HL-60/S4 (cell line): ENCODE results near the gene TMEM82.

Source experiments
- in situ Hi-C: fragments of 300-500 bp; cut with MboI; formaldehyde crosslinking; loops from 2 replicates; pipeline ENCODE4 v1.14.3; 2022; ENCODE audit warnings: low sequenced_read_pairs

Gene TMEM82

DNA sequence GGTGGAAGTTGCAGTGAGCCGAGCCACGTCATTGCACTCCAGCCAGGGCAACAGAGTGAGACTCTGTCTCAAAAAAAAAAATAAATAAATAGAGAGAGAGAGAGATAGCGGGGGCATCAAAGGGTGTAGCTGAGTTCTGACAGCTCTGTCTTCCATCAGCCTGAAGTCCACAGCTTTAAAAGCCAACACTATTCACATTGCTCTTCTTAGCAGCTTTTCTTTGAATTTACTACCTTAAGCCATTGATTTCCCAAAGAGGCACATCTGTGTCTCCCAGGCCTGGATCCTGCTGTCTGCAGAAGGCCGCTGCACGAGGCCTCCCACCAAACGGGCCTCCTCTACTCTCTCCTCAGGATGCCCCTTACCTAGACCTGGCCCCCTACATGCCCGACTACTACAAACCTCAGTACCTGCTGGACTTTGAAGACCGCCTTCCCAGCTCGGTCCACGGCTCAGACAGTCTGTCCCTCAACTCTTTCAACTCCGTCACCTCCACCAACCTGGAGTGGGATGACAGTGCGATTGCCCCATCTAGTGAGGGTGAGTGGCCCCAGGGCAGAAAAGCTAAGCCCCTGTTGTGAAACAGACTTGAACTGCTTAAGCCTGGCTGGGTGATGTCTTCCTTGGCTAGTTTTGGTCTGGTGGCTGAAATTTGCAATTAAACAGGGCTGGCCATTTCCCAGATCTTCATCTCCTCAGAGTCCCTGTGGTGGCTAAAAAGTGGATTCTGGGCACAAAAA lies 22.7 kb upstream of the TMEM82 start:
- in situ Hi-C loops = no loop called here

- in situ Hi-C loops = no loop called here
These were observed 21.4 kb upstream of the TMEM82 start for GRCh38 chr1:15720861-15721260.

- in situ Hi-C loops = no loop called here
These were observed 19.9 kb upstream of the TMEM82 start for GRCh38 chr1:15722411-15722810.

- in situ Hi-C loops = no loop called here
These were observed 19.3 kb upstream of the TMEM82 start for GRCh38 chr1:15722836-15723532.

DNA sequence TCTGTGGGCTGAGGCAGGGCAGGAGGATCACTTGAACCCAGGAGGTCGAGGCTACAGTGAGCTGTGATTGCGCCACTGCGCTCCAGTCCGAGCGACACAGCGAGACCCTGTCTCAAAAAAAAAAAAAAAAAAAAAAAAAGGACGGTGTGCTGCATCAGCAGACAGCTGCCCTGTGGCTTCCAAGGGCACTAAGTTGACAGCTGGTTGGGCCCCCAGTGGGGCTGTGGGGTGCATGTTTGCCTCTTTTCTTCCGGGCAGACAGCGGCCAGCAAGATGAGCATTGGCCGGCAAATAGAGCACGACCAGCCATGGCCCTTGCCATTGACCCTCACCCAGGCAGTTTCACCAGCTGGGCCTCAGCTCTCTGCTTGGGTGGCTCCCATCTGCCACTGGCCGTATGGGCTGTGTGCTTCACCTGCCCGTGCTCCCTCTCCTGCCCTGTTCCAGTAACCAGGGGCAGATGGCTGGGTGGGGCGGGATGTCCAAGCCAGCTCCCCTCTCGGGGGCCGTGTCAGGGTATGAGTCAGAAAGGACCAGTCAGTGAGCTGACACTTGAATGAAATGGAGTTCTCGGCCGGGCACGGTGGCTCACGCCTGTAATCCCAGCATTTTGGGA lies 18.6 kb upstream of the TMEM82 start:
- in situ Hi-C loops = no loop called here

GRCh38 chr1:15724949-15725880 lies 17.1 kb upstream of the TMEM82 start:
- in situ Hi-C loops = no loop called here

- in situ Hi-C loops = no loop called here
These were observed 15.8 kb upstream of the TMEM82 start for GRCh38 chr1:15726508-15726907.

- in situ Hi-C loops = no loop called here
These were observed 15.3 kb upstream of the TMEM82 start for GRCh38 chr1:15727021-15727420.

DNA sequence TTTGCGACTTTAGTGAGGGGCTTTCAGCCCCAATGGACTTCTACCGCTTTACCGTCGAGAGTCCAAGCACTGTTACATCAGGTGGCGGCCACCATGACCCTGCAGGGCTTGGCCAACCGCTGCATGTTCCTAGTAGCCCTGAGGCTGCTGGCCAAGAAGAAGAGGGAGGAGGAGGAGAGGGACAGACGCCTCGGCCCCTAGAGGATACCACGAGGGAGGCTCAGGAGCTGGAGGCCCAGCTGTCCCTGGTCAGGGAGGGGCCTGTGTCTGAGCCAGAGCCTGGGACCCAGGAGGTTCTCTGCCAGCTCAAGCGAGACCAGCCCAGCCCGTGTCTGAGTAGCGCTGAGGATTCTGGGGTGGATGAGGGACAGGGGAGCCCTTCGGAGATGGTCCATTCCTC lies 14.9 kb upstream of the TMEM82 start:
- in situ Hi-C loops = no loop called here

- in situ Hi-C loops = no loop called here
These were observed 14.3 kb upstream of the TMEM82 start for GRCh38 chr1:15727866-15728534.

GRCh38 chr1:15728937-15729657 lies 13.2 kb upstream of the TMEM82 start:
- in situ Hi-C loops = no loop called here

GRCh38 chr1:15730423-15730822 lies 11.9 kb upstream of the TMEM82 start:
- in situ Hi-C loops = loop anchor here (10.0 kb wide), 1 partner anchor 136 kb away; no protein-coding TSS in a partner anchor

DNA sequence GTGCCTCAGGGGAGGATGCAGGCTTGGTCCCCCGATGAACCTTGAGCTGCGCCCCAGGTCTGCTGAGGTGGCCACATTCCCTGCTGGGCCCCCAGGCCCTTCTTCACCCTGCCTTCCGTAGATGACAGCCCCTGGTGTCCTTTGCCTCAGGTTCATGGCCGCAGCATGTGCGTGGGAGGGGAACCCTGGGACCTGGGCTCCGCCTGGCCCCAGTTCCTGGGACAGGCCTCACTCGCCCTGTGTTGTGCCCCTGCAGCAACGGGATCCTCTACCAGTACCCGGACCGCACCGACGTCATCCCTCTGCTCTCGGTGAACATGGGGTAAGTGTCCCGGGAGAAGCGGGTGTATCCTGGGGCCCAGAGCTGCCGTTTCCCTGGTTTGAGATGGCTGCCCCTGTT lies 11.4 kb upstream of the TMEM82 start:
- in situ Hi-C loops = loop anchor here (10.0 kb wide), 1 partner anchor 136 kb away; no protein-coding TSS in a partner anchor

DNA sequence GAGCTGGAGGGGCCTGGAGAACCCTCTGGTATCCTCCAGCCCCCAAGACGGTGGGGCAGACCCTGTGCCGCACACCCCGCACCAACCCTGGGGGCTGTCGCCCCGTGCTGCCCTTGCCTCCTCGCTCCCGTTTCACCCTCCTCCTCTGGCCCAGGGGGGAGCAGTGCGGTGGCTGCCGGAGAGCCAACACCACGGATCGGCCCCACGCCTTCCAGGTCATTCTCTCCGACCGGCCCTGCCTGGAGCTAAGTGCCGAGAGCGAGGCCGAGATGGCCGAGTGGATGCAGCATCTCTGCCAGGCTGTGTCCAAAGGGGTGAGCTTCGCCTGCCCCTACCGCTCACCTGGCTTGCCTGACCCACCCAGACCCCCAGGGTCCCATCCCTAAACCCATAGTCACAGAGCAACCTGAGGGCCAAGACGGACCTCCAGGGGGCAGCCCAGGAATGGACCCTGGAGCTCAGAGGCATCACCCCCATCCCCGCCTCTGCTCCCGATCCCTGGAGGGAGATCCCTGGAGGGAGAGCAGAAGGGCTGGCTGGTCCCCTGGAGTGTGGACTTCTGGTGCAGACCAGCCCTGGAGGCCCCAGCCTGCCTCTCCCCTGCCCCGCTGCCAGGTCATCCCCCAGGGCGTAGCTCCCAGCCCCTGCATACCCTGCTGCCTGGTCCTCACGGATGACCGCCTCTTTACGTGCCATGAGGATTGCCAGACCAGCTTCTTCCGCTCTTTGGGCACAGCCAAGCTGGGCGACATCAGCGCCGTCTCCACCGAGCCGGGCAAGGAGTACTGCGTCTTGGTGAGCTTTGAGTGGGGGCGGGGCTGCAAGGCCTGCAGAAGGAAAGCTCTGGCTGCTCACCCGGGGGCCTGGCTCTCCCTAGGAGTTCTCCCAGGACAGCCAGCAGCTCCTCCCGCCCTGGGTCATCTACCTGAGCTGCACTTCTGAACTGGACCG lies 10.3 kb upstream of the TMEM82 start:
- in situ Hi-C loops = loop anchor here (10.0 kb wide), 1 partner anchor 137 kb away; no protein-coding TSS in a partner anchor

- in situ Hi-C loops = loop anchor here (10.0 kb wide), 1 partner anchor 138 kb away; no protein-coding TSS in a partner anchor
These were observed 9.6 kb upstream of the TMEM82 start for GRCh38 chr1:15732686-15733081.

- in situ Hi-C loops = loop anchor here (10.0 kb wide), 1 partner anchor 138 kb away; no protein-coding TSS in a partner anchor
These were observed 9.0 kb upstream of the TMEM82 start for GRCh38 chr1:15733218-15733725.

DNA sequence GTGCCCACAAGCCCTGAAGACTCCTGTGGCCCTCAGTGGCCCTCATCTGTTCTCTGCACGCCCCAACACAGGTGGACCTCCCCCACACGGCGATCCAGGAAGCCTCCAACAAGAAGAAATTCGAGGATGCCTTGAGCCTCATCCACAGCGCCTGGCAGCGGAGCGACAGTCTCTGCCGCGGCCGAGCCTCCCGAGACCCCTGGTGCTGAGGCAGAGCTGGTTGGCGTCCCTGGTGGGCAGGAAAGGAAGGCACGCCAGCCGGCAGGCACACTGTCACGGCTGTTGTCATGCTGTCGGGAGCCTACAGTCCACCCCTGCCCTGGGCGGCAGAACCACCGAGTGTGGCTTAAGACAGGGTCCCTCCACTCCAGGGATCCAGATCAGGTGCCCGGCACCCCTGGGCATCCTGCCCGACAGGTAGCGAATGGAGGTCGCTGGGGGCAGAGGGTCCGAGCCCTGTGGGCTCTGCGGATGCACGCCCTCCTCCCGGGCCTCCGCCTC lies 8.5 kb upstream of the TMEM82 start:
- in situ Hi-C loops = loop anchor here (10.0 kb wide), 1 partner anchor 139 kb away; no protein-coding TSS in a partner anchor

- in situ Hi-C loops = loop anchor here (10.0 kb wide), 1 partner anchor 139 kb away; no protein-coding TSS in a partner anchor
These were observed 8.0 kb upstream of the TMEM82 start for GRCh38 chr1:15734296-15734695.
